Fibroblast of skin of scalp (primary cell): ENCODE results near the gene LCORL. TPM values are rescaled to one million over a fixed set of nuclear protein-coding genes. Genes with fewer than 3 reads are reported as not detected.
"Not testable (repeated sequence)": the region's sequence is repeated elsewhere in the genome, so short reads cannot be mapped to it uniquely, and the experiment has no call there.

Experiments
- DNase-seq: peaks from one replicate; pipeline ENCODE4 v3.0.0-alpha.2; 2013
- polyA plus RNA-seq, 2 experiments: library from polyadenylated mRNA; unstranded; fragments of 120-200 nt; gene quantifications; one replicate each; pipeline ENCODE4 v1.2.1, GENCODE V29; 2013; ENCODE audit not compliant: insufficient read length in 2 of 2

The LCORL gene
- 5.2 TPM for polyA plus RNA-seq (2013, experiment 1 of 2; ENCODE audit: insufficient read length)
- polyA plus RNA-seq (2013, experiment 2 of 2; ENCODE audit: insufficient read length): 5.7 TPM

DNA sequence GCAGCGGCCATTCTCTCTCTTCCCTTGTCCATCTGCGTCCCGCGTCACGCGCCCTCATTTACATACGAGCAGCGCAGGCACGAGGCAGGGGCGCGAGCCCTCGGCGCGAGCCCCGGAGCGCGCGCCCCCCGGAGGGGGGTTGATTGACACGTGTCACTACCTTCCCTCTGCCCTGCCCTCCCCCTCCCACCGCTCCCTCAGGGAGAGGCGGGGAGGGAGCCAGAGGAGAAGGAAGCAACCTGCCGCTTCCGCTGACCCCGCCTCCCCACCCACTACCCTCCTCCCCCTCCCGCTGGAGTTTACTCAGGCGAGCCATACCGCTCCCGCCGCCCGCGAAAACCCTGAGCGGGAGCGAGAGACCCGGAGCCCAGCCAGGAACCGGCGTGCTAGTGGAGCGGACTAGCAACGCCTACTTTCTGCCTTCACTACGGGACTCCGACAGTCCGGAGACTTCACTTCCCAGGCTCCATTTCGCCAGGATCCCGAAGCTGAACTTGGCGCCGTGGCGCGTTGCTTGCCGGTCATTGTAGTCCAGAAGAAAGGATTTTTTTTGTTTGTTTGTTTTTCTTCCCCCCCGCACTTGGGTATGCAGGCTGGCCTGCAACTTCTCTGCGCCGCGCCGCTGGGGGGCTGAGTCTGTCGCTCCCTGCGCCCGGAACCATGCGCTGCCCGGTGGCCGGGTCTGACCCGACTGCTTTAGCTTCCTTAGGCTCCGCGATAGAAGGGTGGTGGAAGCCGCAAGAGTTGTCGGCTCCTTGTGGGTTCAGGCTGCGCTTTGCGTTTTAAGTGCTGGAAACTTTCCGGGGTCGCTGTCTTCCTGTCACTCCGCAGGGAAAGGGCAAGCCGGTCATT, at the start of gene LCORL:
Gene LCORL (minus strand): TSS at position 36 of the 852 bp plus-strand sequence. CDS start 4 bp downstream, at position 32.
- peak; percentile 96 for DNase-seq

DNA sequence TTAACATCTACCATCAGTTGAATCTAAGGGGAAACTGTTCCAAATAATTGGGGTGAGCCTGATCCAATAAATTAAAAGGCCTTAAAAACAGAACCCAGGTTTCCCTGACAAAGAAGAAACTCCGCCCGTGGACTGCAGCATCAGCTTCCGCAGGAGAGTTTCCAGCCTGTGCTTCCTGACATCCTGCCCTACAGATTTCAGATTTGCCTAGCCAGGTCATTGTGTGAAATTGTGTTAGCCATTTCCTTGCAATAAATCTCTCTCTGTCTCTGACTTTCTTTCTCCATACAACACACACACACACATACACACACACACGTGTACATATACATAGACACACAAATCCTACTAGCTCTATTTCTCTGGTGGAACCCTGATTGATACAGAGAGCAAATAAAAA, 48.3 kb upstream of the LCORL start:
- DNase-seq: no peak

DNA sequence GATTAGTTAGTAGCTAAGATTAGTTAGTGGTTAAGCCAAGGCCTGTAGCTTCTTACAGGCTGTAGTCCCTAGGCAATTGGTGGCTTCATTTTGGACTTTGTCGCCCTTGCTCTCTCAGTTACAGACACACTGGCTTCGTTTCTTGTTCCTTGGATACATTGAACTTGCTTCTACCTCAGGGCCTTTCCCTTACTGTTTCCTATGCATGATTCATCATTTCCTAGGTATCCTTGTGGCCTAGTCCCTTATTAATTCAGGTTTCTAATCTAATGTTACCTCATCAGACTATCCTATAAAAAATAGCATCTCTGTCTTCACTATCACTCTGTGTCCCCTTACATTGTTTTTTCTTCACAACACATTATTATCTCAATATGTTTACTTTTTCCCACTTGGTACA, 45.5 kb upstream of the LCORL start:
- DNase-seq: no peak

DNA sequence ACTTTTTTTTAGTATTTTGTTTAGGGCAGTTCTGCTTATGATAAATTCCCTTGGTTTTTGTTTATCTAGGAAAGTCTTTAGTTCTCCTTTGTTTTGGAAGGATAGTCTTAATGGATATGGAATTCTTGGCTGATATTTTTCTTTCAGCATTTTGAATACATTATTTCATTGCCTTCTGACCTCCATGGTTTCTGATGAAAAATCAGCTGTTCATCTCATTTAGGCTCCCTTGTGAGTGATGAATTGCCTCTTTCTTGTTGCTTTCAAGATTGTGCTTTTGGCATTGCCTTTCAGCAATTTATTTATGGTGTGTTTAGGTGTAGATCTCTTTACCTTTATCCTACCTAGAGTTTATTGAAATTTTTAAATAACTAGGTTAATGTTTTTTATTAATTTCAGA, 41.5 kb upstream of the LCORL start:
- DNase-seq: no peak

DNA sequence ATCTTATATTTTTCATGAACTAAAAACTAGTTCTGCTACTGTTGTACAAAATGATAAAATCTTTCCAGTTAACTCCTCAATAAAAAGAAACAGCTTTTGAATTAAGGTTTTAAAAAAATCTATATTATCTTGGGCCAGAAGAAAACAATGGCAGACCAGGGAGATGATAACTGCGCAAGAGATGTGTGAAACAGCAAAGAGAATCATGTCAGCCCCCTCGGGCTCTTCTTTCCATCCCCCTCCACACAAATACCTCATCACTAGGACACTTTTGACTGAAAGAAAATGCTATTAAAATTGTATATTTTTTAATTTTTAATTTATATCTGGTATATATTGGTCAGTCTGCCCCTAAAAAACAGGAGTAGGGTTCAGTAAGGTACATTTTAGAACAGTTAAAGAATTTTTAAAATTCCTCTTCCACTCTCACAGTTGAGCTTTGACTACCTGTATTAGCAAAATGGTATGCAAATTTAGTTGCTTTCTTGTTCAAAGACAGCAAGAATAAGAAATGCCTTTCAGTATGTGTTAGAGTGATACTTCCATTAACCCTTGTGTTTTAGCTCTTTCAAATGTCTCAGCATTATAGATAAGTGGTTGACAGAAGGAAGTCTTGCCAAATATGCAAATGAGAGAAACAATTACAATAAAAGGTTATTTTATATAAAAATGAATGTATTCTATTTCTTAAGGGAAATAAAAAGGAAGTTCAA, 36.4 kb upstream of the LCORL start:
- no peak for DNase-seq

DNA sequence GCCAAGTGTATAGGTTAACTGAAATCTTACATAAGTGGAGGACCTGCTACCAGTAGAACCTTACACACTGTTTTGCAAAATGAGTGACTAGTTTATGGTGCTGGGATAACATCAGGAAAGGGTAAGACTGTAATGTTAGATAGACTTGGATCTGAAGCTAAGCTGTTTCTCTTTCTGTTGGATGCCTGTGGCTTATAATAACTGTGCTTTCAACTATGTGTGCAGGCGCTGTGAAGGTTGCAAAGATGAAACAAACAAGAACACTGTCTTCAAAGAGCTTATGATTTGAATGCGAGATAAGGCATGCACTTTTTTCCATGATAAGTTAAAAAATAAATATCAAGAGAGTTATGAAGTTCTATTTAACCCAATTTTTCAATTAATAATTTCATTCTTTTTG, 34.5 kb upstream of the LCORL start:
- no peak for DNase-seq

DNA sequence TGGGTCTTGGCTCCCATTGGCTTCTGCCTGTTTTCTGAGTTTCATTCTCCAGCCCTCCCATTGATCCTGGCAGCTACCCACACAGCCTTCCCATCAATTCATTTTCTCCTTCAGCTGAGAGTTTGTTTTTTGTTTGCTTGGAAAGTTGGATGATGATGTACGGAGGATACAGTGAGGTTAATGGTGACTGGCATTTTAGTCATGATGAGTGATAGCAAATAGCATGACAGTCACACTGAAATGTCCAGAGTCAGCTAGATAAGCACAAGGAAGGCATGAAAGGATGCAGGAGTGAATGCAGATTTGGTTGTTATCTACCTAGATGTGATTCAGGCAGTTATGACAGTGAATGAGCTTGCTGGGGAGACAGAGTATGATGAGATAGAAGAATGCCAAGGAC, 30.6 kb upstream of the LCORL start:
- DNase-seq: no peak

DNA sequence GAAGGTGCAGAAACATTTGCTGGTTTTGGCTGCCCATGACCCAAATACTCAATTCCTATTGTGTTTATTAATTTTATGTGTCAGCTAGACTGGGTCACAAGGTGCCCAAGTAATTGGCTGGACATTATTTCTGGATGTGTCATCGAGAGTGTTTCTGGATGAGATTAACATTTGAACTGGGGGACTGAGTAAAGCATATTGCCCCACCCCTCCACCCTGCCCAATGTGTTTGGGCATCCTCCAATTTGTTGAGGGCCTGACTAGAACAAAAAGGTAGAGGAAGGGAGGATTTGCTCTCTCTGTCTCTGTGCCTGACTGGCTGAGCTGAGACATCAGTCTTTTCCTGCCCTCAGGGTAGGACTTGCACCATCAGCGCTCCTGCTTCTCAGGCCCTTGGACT, 29.7 kb upstream of the LCORL start:
- no peak for DNase-seq

DNA sequence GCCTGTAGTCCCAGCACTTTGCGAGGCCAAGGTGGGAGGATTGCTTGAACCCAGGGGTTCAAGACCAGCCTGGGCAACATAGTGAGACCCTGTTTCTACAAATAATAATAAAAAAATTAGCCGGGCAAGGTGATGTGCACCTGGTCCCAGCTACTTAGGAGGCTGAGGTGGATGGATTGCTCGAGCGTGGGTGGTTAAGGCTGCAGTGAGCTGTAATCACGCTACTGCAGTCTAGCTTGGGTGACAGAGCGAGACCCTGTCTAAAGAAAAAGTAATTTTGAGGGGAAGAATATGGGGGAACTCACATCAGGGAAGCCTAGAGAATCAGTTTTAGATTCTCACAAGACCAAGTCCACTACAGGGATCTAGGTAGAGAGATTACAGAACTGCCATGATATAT, 28.9 kb upstream of the LCORL start:
- DNase-seq: no peak

DNA sequence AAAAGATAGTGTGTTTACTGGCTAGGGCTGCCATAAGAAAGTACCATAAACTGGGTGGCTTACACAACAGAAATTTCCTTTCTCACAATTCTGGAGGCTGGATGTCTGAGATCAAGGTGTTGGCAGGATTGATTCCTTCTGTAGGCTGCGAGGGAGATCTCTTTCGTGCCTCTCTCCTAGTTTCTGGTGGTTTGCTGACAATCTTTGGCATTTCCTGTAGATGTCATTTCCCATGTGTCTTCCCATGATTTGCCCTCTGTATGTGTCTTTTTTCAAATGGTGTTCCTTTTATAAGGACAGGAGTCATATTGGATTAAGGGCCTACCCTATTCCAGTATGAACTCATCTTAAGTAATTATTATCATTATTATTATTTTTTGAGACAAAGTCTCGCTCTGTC, 27.9 kb upstream of the LCORL start:
- no peak for DNase-seq

DNA sequence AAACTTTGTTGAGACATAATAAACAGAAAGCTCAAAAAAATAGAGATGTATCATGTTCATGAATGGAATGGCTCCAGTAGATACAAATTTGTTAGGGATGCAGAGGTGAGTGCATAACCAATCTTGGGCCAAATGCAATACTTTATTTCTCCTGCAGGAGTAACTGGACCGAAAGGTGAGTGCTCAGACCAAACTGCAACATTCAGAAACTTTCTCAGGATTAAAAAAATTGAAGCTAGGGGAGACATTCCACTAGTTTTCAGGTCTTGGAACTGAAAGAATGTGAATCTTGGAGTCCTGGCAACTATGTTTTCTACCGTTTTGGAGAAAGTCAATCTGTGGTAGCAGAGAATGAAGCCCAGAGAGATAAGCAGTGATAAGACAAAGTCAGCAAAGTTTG, 21.2 kb upstream of the LCORL start:
- DNase-seq: no peak

DNA sequence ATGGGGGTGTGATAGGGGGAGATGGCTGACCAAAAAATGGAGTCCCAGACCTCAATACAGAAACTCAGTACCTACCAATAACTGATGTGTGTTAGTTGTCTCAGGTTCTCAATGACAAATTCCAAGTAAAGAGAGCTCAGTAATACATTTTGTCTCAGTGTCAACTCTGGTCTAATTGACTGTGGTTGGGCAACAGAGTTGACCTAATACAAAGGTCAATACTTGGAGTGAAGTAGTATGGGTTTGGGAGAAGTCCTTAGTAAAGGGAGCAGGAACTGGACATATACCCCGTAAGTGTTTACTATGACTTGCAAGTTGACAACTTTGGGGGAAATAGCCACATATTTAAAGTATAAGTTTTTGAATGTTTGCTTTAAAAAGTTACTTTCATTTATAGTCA, 20.5 kb upstream of the LCORL start:
- DNase-seq: no peak

DNA sequence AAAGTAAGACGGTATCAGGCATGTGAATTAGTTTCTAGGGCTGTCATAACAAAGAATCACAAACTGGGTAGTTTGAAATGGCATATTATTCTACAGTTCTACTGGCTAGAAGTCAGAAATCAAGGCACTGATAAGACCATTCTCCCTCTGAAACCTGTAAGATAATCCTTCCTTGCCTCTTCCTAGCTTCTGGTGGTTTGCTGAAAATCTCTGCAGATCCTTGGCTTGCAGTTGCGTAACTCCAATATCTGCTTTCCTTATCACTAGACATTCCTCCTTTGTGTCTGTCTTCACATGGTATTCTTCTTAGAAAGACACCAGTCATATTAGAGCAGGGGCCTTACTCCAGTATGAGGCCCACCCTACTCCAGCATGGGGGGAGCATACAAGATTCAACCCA, 19.6 kb upstream of the LCORL start:
- DNase-seq: no peak

DNA sequence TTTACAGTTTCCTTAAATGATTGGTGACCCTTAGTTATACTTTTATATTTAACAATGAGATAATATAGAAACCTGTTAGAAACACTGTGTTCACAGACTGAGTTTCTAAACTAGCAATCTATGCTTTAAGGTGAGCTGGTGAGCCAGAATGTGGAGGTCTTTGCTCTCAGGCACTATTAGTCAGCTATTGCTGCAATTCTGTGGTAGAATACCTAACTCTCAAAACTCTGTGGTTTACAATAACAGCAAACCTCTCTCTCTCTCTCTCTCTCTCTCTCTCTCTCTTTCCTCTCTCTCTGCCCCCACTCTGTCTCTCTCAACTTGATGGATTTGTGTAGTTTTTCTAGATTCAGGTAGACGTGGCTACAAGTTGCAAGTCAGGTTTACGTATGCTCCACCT, 17.6 kb upstream of the LCORL start:
- DNase-seq: no peak

DNA sequence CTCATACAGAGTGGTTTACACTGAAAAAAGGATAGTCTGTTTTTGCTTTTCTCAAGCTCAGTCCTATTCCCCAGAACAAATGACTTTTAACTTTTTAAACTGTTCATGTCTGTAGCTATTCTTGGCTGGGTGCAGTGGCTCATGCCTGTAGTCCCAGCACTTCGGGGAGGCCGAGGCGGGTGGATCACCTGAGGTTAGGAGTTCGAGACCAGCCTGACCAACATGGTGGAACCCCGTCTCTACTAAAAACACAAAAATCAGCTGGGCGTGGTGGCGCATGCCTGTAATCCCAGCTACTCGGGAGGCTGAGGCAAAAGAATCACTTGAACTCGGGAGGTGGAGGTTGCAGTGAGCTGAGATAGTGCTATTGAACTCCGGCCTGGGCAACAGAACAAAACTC, 14.8 kb upstream of the LCORL start:
- not testable (repeated sequence) for DNase-seq

DNA sequence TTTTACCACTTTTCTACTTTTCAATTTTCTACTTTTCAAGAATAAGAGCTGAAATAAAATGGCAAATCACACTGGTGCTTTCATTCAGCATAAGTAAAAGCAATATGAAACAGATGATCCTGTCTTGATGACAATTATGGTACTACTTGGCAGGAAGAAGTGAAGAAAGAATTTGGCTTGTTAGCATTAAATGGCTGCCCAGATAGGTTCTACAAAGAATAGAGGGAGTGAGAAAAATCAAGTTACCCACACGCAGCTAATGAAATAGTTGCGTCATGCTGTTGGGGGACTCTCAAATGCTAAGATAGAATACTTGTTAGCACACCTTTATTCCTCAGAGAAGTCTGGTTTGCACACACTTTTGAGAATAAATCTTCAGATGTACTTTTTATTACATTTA, 12.5 kb upstream of the LCORL start:
- no peak for DNase-seq

DNA sequence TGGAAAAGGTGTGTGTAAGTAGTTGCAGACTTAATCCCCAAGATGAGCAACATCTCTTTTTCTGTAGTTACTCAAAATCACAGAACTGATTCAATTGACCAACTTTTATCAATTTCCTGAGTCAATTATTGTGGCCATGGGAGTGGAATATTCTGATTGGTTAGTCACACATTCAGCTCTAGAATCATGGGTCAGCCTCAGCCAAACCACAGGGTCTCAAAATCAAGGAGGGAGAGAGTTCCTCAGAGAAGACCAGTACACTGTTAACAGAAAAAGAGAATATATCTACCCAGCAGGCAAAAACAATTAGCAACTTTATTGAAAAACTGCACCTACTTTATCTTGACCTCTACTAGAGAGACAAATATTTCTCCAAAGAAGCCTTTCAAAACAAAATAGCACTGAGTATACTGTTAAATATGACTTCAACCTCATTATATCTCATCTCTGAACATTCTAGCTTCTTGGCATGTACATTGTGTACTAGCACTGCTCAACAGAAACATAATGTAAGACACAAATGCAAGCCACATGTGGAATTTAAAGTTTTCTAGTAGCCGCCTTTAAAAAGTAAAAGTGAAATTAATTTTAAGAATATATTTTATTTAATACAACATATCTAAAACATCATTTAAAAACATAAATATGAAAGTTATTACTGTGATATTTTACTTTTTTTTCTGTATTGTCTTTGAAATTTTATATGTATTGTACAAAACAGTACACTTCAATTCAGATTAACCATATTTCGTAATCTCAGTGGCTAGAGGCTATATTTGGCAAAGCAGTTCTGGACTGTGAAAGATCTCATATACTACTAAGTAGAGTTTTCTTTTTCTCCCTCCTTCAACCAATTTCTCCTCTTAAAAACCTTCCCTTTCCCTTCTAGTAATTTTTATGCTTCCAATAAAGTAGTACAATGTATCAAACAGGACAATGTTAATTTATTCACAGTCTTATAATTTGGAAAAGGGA, 11.8 kb upstream of the LCORL start:
- DNase-seq: no peak

DNA sequence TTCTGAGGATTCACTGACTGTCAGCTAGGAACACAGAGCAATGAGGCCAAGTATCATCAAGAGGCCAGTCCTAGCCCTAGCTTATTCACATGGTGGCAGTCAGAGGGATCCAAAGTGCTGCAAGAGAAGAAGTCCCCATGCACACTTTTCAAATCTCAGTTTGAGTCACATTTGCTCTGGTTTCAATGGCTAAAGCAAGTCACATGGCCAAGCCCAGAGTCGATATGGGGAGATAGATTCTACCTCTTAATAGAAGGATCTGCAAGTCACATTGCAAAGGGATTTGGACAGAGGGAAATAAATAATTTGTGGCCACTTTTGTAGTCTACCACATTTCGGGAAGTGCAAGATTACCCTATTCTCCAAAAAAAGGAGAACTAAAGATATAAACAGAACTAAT, 3.7 kb upstream of the LCORL start:
- no peak for DNase-seq

DNA sequence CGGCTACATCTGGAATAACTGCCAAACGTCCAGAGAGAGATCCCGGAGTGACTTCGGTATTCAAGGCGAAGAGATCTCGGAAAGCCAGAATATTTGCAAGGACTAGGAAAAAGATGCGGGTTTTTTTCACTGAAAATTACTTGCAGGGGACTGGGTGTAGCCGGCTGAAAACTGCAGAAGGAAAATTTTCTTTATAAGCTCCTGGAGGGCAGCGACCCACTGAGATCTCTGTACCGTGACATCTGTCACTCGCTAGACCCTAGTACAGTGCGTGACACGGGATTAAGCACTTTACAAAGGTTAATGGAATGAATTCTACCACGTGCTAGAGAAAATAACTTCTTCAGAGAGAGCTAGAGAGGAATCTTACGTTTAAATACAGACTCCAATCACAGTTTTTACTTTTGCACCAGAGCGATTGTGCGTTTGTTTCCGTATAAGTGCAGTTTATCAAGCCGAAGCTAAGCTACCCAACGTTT, 1.1 kb upstream of the LCORL start:
- no peak for DNase-seq

DNA sequence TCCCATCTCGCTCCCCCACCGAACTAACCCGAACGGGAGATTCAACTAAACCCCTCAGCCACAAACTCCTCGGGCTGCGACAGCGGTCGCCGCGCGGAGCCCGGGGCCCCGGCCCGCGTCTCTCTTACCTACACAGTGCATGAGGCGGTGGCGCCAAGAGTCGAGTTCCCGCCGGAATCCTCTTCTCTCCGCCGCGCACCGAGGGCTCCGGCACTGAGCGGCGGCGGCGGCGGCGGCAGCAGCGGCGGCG, 160 bp downstream of the LCORL start:
- DNase-seq: no peak

DNA sequence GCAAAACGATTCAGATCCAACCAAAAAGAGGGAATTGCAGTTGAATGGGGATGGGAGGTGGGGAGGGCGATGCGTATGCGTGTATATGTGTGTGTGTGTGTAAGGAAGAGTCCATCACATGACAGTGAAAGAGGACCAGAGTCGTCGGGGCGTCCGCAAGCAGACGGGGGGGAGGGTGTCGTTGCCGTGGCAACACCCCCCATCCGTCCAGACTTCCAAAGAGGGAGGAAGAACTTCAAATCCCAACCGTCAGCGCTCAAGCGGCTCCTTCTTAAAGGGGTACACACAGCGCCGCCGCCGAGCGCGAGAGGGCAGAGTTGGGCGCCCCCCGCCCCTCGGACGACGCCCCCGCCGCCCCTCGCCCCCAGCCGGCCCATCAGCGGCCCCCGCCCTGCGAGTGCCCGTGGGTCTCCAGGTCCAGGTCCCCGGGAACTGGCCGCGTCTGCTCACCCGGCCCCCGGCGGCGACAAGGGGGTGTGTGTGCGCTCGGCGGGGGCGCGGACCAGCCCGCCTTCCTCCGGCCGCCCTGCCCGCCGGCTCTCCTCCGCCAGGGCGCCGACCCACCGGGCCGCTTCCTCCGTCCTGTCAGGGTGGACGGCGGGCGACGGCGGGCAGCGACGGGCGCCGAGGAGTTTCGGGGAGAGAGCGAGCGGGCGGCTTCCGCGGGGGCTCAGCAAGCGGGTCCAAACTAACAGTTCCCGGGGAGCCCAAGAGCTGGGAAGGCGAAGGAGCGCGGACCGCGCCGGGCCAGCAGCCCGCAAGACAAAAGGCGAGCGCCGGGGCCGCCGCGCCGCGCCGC, 685 bp downstream of the LCORL start:
- peak; percentile 84 for DNase-seq

DNA sequence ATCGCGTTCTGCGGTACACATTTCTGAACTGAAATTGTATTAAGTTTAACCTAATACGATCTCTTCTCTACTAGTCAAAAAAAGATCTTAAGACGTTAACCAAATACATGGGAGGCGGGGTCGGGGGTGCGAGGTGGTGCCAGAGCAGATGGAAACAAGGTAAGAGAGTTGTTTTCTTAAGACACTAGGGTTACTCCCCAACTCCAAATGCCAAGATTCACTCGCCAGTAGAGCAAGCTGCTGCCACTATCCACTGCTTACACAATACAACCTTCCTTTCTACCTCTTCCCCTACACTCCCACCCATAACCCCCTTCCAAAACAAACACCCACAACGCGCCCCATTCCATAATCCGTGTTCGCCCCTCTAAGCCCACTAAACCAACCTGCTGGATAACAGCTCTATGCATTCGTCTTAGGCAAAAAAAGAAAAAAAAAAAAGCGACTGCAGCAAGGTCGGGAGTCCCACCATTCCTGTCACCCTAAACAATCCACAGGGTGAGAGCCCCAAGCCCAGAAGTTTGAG, 1.3 kb downstream of the LCORL start:
- DNase-seq: no peak
